CD14-positive monocyte (primary cell): ENCODE data around the gene COMT. TPM values are rescaled to one million over a fixed set of nuclear protein-coding genes. Genes with fewer than 3 reads are reported as not detected.

Experiments used
- DNase-seq, 3 donors: peaks; one replicate each; pipeline ENCODE4 v3.0.0-alpha.2; 2011 to 2022
- H2AFZ ChIP-seq: 2 replicates; pipeline ENCODE4 v1.6.0; 2012; ENCODE audit warnings: mild to moderate bottlenecking, low read depth, low read length, inconsistent platforms; ENCODE audit not compliant: insufficient read depth, poor library complexity, severe bottlenecking
- H3K27ac ChIP-seq, 2 donors: 1 replicate in 1 of 2; 2 replicates in 1 of 2; pipeline ENCODE4 v1.5.1; 2012 to 2013; ENCODE audit warnings: low read length in 2 of 2, control low read depth in 1 of 2, inconsistent platforms in 1 of 2, low read depth in 1 of 2, mild to moderate bottlenecking in 1 of 2
- H3K27me3 ChIP-seq, 2 donors: one replicate each; pipeline versions ENCODE4 v1.6.0 to v1.6.1; 2011 to 2013; ENCODE audit warnings: low read length in 2 of 2; ENCODE audit not compliant: control insufficient read depth in 2 of 2, insufficient read depth in 2 of 2
- H3K36me3 ChIP-seq, 2 donors: replicated peaks in 1 of 2; 1 replicate in 1 of 2; 2 replicates in 1 of 2; pipeline versions ENCODE4 v1.5.1 to v1.6.1; 2012 to 2013; ENCODE audit warnings: low read length in 2 of 2, control low read depth in 1 of 2, inconsistent platforms in 1 of 2, mild to moderate bottlenecking in 1 of 2; ENCODE audit not compliant: insufficient read depth in 2 of 2, control insufficient read depth in 1 of 2
- H3K4me1 ChIP-seq, 2 donors: 1 replicate in 1 of 2; 2 replicates in 1 of 2; pipeline versions ENCODE4 v1.5.1 to v1.6.1; 2012 to 2013; ENCODE audit warnings: low read length in 2 of 2, control low read depth in 1 of 2, inconsistent platforms in 1 of 2, mild to moderate bottlenecking in 1 of 2, moderate library complexity in 1 of 2; ENCODE audit not compliant: insufficient read depth in 2 of 2, control insufficient read depth in 1 of 2
- H3K4me2 ChIP-seq: replicated peaks from 2 replicates; pipeline ENCODE3; 2012; ENCODE audit warnings: low read length, moderate library complexity, mild to moderate bottlenecking; ENCODE audit not compliant: poor library complexity, severe bottlenecking; ENCODE audit errors: extremely low read depth
- H3K4me3 ChIP-seq, 3 experiments: fragments of 200-600 bp in 1 of 3; sonication (generic) in 1 of 3; replicated peaks in 1 of 3; 1 replicate in 2 of 3; 2 replicates in 1 of 3; pipeline ENCODE4 v1.5.1; 2011 to 2013; ENCODE audit warnings: low read length in 3 of 3, mild to moderate bottlenecking in 3 of 3, control low read depth in 2 of 3, low read depth in 2 of 3, inconsistent platforms in 1 of 3, moderate library complexity in 1 of 3
- H3K79me2 ChIP-seq: 2 replicates; pipeline ENCODE4 v1.6.0; 2012; ENCODE audit warnings: mild to moderate bottlenecking, control low read depth, inconsistent platforms, low read length, moderate library complexity; ENCODE audit not compliant: insufficient read depth
- H3K9ac ChIP-seq: 2 replicates; pipeline ENCODE4 v1.6.0; 2017; ENCODE audit warnings: low read length, mild to moderate bottlenecking; ENCODE audit not compliant: insufficient read depth, poor library complexity, severe bottlenecking
- H3K9me3 ChIP-seq, 2 donors: replicated peaks in 1 of 2; 1 replicate in 1 of 2; 2 replicates in 1 of 2; pipeline versions ENCODE4 v1.5.1 to v1.6.1; 2012 to 2013; ENCODE audit warnings: low read length in 2 of 2, control low read depth in 1 of 2; ENCODE audit not compliant: control insufficient read depth in 1 of 2, insufficient read depth in 1 of 2
- H4K20me1 ChIP-seq: 2 replicates; pipeline ENCODE4 v1.6.0; 2012; ENCODE audit warnings: mild to moderate bottlenecking, low read length, control low read depth, moderate library complexity; ENCODE audit not compliant: insufficient read depth
- H3K27ac Mint-ChIP-seq, 7 donors: one replicate each; pipeline ENCODE4 v1.8.0; 2020; ENCODE audit warnings: mild to moderate bottlenecking in 7 of 7, mixed read lengths in 7 of 7, moderate library complexity in 6 of 7, inconsistent platforms in 2 of 7
- H3K27me3 Mint-ChIP-seq, 3 donors: one replicate each; pipeline ENCODE4 v1.8.0; 2021 to 2022; ENCODE audit warnings: low read depth in 3 of 3, mild to moderate bottlenecking in 3 of 3, mixed read lengths in 3 of 3, moderate library complexity in 3 of 3, inconsistent platforms in 1 of 3
- H3K36me3 Mint-ChIP-seq, 2 donors: one replicate each; pipeline ENCODE4 v1.8.0; 2020; ENCODE audit warnings: mixed read lengths in 2 of 2, inconsistent platforms in 1 of 2, mild to moderate bottlenecking in 1 of 2
- H3K4me1 Mint-ChIP-seq: one replicate; pipeline ENCODE4 v1.8.0; 2020; ENCODE audit warnings: mild to moderate bottlenecking, mixed read lengths
- H3K4me3 Mint-ChIP-seq, 2 donors: one replicate each; pipeline ENCODE4 v1.8.0; 2020; ENCODE audit warnings: mild to moderate bottlenecking in 2 of 2, mixed read lengths in 2 of 2, moderate library complexity in 1 of 2
- H3K9me3 Mint-ChIP-seq, 7 donors: one replicate each; pipeline ENCODE4 v1.8.0; 2020 to 2022; ENCODE audit warnings: mixed read lengths in 7 of 7, mild to moderate bottlenecking in 6 of 7, moderate library complexity in 6 of 7, inconsistent platforms in 2 of 7
- CTCF ChIP-seq: fragments of 200-600 bp; IDR thresholded peaks from one replicate; pipeline ENCODE4 v1.8.0; 2022; ENCODE audit warnings: antibody characterized with exemption, mild to moderate bottlenecking
- WGBS: methylation state at CpG from one replicate; pipeline ENCODE4 v1.1.5; 2013; ENCODE audit warnings: missing lambda C conversion rate; ENCODE audit not compliant: insufficient coverage; 5-methylcytosine and 5-hydroxymethylcytosine counted together
- intact Hi-C, 2 donors: fragments of 100-400 bp; cut with micrococcal nuclease; formaldehyde crosslinking; loops; one replicate each; pipeline versions ENCODE4 v1.15.0 to v1.15.1; 2023
- polyA plus RNA-seq, 3 donors: library from polyadenylated mRNA; depleted of rRNA in 1 of 3; unstranded in 2 of 3; stranded (reverse) in 1 of 3; fragments of 300-500 nt in 2 of 3; fragments of >200 nt in 1 of 3; fragmentation: Illumina TruSeq in 2 of 3; gene quantifications; 1 replicate in 2 of 3; 2 replicates in 1 of 3; pipeline ENCODE4 v1.2.3, GENCODE V29; 2012 to 2021

Gene COMT
- polyA plus RNA-seq, 3 donors: 314 to 400 (median 329) TPM

GRCh38 chr22:19981961-19982920 lies 40.7 kb downstream of the COMT start:
- Histone ChIP-seq H3K9ac (no peak overlapping the region), H3K79me2 (no peaks in the 10 kb centered on the region), H3K27ac (no peak overlapping the region), H3K4me2 (no peak overlapping the region), H3K4me3 (no peak overlapping the region), H4K20me1 (no peaks in the 10 kb centered on the region), H3K36me3 (no peaks in the 10 kb centered on the region), H3K27me3 (peaks cover 0 to 5% of the 10 kb centered on the region in 2 donors), H3K4me1 (peaks cover 8 to 11% of the 10 kb centered on the region in 2 donors), H2AFZ (no peak overlapping the region), H3K9me3 (no peaks in the 10 kb centered on the region)
- no peaks in the 10 kb centered on the region for H3K9me3 Mint-ChIP-seq
- no peak for DNase-seq
- TF ChIP-seq CTCF: no peak
- peaks cover 4% of the 10 kb centered on the region for H3K4me1 Mint-ChIP-seq
- peaks cover 7 to 11% (median 10%) of the 10 kb centered on the region in 3 donors for H3K27me3 Mint-ChIP-seq
- intact Hi-C loops: no loop called here
- WGBS: 93% methylated on average over 9 of the region's 16 CpGs
- no peaks in the 10 kb centered on the region for H3K36me3 Mint-ChIP-seq
- no peak overlapping the region for H3K4me3 Mint-ChIP-seq
- no peak overlapping the region for H3K27ac Mint-ChIP-seq

DNA sequence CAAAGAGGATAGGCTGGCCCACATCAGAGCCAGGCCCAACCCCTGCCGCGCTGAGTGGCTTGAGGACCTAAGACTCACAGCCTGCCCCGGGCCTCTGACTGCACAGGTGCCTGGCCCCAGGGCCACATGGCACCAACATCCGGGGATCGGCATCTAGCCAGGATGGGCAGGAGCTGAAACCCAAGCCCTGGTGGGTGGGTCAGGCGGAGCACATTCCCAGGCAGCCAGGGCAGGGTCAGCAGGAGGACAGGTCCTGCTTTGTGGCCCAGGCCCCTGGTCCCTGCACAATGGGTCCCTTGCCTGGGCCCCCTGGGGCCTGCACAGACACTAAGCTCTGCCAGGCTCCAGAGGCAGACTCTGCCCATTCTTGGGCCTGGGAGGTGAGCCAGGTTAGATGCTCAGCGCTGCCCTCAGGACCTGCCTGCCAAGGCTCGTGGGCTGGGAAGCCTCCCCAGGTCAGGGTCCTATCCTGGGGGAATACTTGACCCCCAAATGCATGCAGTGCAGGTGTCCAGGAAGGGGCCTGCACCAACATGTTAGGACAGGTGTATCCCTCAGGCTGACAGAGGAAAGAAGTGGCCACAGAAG lies 41.5 kb downstream of the COMT start:
- Histone ChIP-seq H3K79me2 (no peaks in the 10 kb centered on the region), H3K4me2 (no peak overlapping the region), H4K20me1 (no peaks in the 10 kb centered on the region), H2AFZ (no peak overlapping the region), H3K27ac (no peak overlapping the region), H3K9me3 (no peaks in the 10 kb centered on the region), H3K36me3 (no peaks in the 10 kb centered on the region), H3K27me3 (peaks cover 0 to 5% of the 10 kb centered on the region in 2 donors), H3K4me1 (peaks cover 8 to 11% of the 10 kb centered on the region in 2 donors), H3K9ac (no peak overlapping the region), H3K4me3 (no peak overlapping the region)
- H3K36me3 Mint-ChIP-seq: no peaks in the 10 kb centered on the region
- peaks cover 4% of the 10 kb centered on the region for H3K4me1 Mint-ChIP-seq
- intact Hi-C loops: no loop called here
- H3K27ac Mint-ChIP-seq: peak overlapping the region in 1 of 7 donors; percentile 41
- peaks cover 4 to 13% (median 10%) of the 10 kb centered on the region in 3 donors for H3K27me3 Mint-ChIP-seq
- DNase-seq: no peak
- WGBS: 96% methylated on average over 8 of the region's 8 CpGs
- TF ChIP-seq CTCF: no peak
- H3K4me3 Mint-ChIP-seq: no peak overlapping the region
- peaks cover 0 to 3% (median 0%) of the 10 kb centered on the region in 7 donors for H3K9me3 Mint-ChIP-seq
